GM23338 (cell line): Measurements from ENCODE around the gene STK36.

Experiments used
- EZH2 ChIP-seq: fragments of 200-600 bp; sonication (generic); IDR thresholded peaks from one replicate; pipeline ENCODE4 v1.8.0; 2017; ENCODE audit warnings: antibody characterized with exemption, mild to moderate bottlenecking, low read depth; ENCODE audit not compliant: unreplicated experiment
- EZH2phosphoT487 ChIP-seq: fragments of 200-600 bp; sonication (generic); IDR thresholded peaks from one replicate; pipeline ENCODE4 v1.8.1; 2018; ENCODE audit warnings: antibody characterized with exemption; ENCODE audit not compliant: unreplicated experiment
- POLR2AphosphoS5 ChIP-seq: IDR thresholded peaks from 2 replicates; pipeline ENCODE4 v1.6.1; 2016; ENCODE audit warnings: antibody characterized with exemption, low read depth
- ZNF114 ChIP-seq: fragments of 250-450 bp; sonication (Bioruptor Pico); IDR thresholded peaks from 2 replicates; pipeline ENCODE4 v1.5.0; 2020; ENCODE audit warnings: mild to moderate bottlenecking, moderate library complexity
- TF ChIP-seq, protein P1 (sequence below), 2 experiments: fragments of 200-600 bp in 1 of 2; sonication (generic) in 1 of 2; conservative IDR thresholded peaks; 2 replicates each; pipeline versions ENCODE4 v1.5.1 to v1.6.1; 2016 to 2017; ENCODE audit warnings: antibody characterized with exemption in 2 of 2, low read depth in 2 of 2, mild to moderate bottlenecking in 2 of 2, moderate library complexity in 1 of 2
- TF ChIP-seq, protein P2 (sequence below): IDR thresholded peaks from one replicate; pipeline ENCODE4 v1.6.1; 2018; ENCODE audit warnings: antibody characterized with exemption; ENCODE audit not compliant: unreplicated experiment

DNA sequence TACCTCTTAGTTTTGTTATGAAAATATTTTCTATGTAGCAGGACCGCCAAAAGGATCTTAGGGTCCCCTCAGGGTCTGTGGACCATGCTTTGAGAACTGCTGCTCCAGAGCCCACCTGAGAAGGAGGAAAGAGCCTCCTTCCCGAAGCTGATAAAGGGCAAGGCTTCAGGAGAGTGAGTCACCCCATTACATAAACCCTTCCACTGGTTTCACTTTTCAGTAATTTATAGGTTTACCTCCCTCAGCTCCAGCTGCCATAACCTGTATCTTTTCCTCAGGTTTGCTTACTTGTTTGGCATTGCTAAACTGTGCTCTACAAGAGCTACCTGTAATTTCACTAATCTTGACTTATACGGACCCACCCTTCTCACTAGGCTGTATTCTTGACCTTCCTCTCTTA, 45.4 kb downstream of the STK36 start:
- TF ChIP-seq ZNF114 (CRISPR knock-in tag), result no peak
- TF ChIP-seq POLR2AphosphoS5, result no peak
- no peak for TF ChIP-seq EZH2phosphoT487
- TF ChIP-seq, protein P1, sequence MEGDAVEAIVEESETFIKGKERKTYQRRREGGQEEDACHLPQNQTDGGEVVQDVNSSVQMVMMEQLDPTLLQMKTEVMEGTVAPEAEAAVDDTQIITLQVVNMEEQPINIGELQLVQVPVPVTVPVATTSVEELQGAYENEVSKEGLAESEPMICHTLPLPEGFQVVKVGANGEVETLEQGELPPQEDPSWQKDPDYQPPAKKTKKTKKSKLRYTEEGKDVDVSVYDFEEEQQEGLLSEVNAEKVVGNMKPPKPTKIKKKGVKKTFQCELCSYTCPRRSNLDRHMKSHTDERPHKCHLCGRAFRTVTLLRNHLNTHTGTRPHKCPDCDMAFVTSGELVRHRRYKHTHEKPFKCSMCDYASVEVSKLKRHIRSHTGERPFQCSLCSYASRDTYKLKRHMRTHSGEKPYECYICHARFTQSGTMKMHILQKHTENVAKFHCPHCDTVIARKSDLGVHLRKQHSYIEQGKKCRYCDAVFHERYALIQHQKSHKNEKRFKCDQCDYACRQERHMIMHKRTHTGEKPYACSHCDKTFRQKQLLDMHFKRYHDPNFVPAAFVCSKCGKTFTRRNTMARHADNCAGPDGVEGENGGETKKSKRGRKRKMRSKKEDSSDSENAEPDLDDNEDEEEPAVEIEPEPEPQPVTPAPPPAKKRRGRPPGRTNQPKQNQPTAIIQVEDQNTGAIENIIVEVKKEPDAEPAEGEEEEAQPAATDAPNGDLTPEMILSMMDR (conservative IDR thresholded peaks at IDR 0.05; ENCODE audit: low read depth in 2 of 2), result no peak
- TF ChIP-seq EZH2, result no peak
- TF ChIP-seq, protein P2, sequence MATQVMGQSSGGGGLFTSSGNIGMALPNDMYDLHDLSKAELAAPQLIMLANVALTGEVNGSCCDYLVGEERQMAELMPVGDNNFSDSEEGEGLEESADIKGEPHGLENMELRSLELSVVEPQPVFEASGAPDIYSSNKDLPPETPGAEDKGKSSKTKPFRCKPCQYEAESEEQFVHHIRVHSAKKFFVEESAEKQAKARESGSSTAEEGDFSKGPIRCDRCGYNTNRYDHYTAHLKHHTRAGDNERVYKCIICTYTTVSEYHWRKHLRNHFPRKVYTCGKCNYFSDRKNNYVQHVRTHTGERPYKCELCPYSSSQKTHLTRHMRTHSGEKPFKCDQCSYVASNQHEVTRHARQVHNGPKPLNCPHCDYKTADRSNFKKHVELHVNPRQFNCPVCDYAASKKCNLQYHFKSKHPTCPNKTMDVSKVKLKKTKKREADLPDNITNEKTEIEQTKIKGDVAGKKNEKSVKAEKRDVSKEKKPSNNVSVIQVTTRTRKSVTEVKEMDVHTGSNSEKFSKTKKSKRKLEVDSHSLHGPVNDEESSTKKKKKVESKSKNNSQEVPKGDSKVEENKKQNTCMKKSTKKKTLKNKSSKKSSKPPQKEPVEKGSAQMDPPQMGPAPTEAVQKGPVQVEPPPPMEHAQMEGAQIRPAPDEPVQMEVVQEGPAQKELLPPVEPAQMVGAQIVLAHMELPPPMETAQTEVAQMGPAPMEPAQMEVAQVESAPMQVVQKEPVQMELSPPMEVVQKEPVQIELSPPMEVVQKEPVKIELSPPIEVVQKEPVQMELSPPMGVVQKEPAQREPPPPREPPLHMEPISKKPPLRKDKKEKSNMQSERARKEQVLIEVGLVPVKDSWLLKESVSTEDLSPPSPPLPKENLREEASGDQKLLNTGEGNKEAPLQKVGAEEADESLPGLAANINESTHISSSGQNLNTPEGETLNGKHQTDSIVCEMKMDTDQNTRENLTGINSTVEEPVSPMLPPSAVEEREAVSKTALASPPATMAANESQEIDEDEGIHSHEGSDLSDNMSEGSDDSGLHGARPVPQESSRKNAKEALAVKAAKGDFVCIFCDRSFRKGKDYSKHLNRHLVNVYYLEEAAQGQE, result no peak
